ENCODE results near the gene MRPS18A.

MRPS18A gene

GRCh38 chr6:43648248-43648647, 39.3 kb downstream of the MRPS18A start:
- no peak overlapping the region for H3K4me3 ChIP-seq
- no peak overlapping the region for H3K27ac ChIP-seq
- H3K36me3 ChIP-seq (ENCODE audit: insufficient read depth, low read length), result no peaks in the 10 kb centered on the region
- TF ChIP-seq POLR2AphosphoS5 (IDR thresholded peaks at IDR 0.05; ENCODE audit: borderline replicate concordance, low read depth, low read length), result no peak
- no peak for TF ChIP-seq EZH2 (IDR thresholded peaks at IDR 0.05)
- no peak for TF ChIP-seq FOXP2 (optimal IDR thresholded peaks at IDR 0.05; ENCODE audit: control extremely low read depth, extremely low read length, insufficient read depth)
- H3K9me3 ChIP-seq (ENCODE audit: low read depth, low read length), result no peaks in the 10 kb centered on the region
- DNase-seq (ENCODE audit: low read depth, low spot score), result no peak
- no peak overlapping the region for H3K9ac ChIP-seq (ENCODE audit: insufficient read length)

GRCh38 chr6:43647613-43648012, 40.0 kb downstream of the MRPS18A start:
- no peak overlapping the region for H3K4me3 ChIP-seq
- H3K27ac ChIP-seq, result no peak overlapping the region
- 0 out of 2 replicates have a peak, but pooled peaks cover under 1% of the 10 kb centered on the region for H3K36me3 ChIP-seq (ENCODE audit: insufficient read depth, low read length)
- DNase-seq (ENCODE audit: low read depth, low spot score), result no peak
- TF ChIP-seq FOXP2 (optimal IDR thresholded peaks at IDR 0.05; ENCODE audit: control extremely low read depth, extremely low read length, insufficient read depth) (no peak), EZH2 (IDR thresholded peaks at IDR 0.05) (no peak), POLR2AphosphoS5 (IDR thresholded peaks at IDR 0.05; ENCODE audit: borderline replicate concordance, low read depth, low read length) (no peak)
- H3K9me3 ChIP-seq (ENCODE audit: low read depth, low read length), result no peaks in the 10 kb centered on the region
- no peak overlapping the region for H3K9ac ChIP-seq (ENCODE audit: insufficient read length)

GRCh38 chr6:43645613-43645964, 42.0 kb downstream of the MRPS18A start:
- Histone ChIP-seq H3K4me3 (no peak overlapping the region), H3K9me3 (ENCODE audit: low read depth, low read length) (no peaks in the 10 kb centered on the region), H3K9ac (ENCODE audit: insufficient read length) (no peak overlapping the region), H3K36me3 (ENCODE audit: insufficient read depth, low read length) (peaks cover 17% of the 10 kb centered on the region), H3K27ac (no peak overlapping the region)
- no peak for DNase-seq (ENCODE audit: low read depth, low spot score)
- TF ChIP-seq FOXP2 (optimal IDR thresholded peaks at IDR 0.05; ENCODE audit: control extremely low read depth, extremely low read length, insufficient read depth) (no peak), EZH2 (IDR thresholded peaks at IDR 0.05) (no peak), POLR2AphosphoS5 (IDR thresholded peaks at IDR 0.05; ENCODE audit: borderline replicate concordance, low read depth, low read length) (no peak)

- Histone ChIP-seq H3K9ac (ENCODE audit: insufficient read length) (no peak within 1 kb of the TSS), H3K36me3 (ENCODE audit: insufficient read depth, low read length) (peaks cover 22% of the 10 kb centered on the region), H3K9me3 (ENCODE audit: low read depth, low read length) (no peaks in the 10 kb centered on the region), H3K27ac (0 out of 2 replicates have a peak within 1 kb of the TSS, but pooled peaks have one; percentile 11), H3K4me3 (no peak within 1 kb of the TSS)
- TF ChIP-seq EZH2 (IDR thresholded peaks at IDR 0.05) (no peak), POLR2AphosphoS5 (IDR thresholded peaks at IDR 0.05; ENCODE audit: borderline replicate concordance, low read depth, low read length) (no peak), FOXP2 (optimal IDR thresholded peaks at IDR 0.05; ENCODE audit: control extremely low read depth, extremely low read length, insufficient read depth) (no peak)
- DNase-seq (ENCODE audit: low read depth, low spot score), result no peak
Measured at GRCh38 chr6:43644940-43645612, 42.5 kb downstream of the MRPS18A start, which contains the start of gene RSPH9. Gene RSPH9, plus strand, starts transcription at chr6:43645036. Its CDS starts 63 bp downstream, at chr6:43645099.

GRCh38 chr6:43639984-43640800, 47.4 kb downstream of the MRPS18A start:
- H3K4me3 ChIP-seq, result no peak overlapping the region
- no peak for TF ChIP-seq FOXP2 (optimal IDR thresholded peaks at IDR 0.05; ENCODE audit: control extremely low read depth, extremely low read length, insufficient read depth)
- TF ChIP-seq POLR2AphosphoS5 (IDR thresholded peaks at IDR 0.05; ENCODE audit: borderline replicate concordance, low read depth, low read length), result no peak
- no peak for TF ChIP-seq EZH2 (IDR thresholded peaks at IDR 0.05)
- H3K9me3 ChIP-seq (ENCODE audit: low read depth, low read length), result no peaks in the 10 kb centered on the region
- H3K9ac ChIP-seq (ENCODE audit: insufficient read length), result peak overlapping the region; percentile 42
- no peak for DNase-seq (ENCODE audit: low read depth, low spot score)
- no peak overlapping the region; the same call in 1 of the 2 replicates for H3K27ac ChIP-seq
- peaks cover 51% of the 10 kb centered on the region for H3K36me3 ChIP-seq (ENCODE audit: insufficient read depth, low read length)

GRCh38 chr6:43636308-43636659, 51.3 kb downstream of the MRPS18A start:
- Histone ChIP-seq H3K4me3 (peak overlapping the region; percentile 88), H3K9ac (ENCODE audit: insufficient read length) (peak overlapping the region; percentile 92), H3K9me3 (ENCODE audit: low read depth, low read length) (no peaks in the 10 kb centered on the region), H3K36me3 (ENCODE audit: insufficient read depth, low read length) (peaks cover 40% of the 10 kb centered on the region), H3K27ac (peak overlapping the region; percentile 67; the same call in 1 of the 2 replicates)
- no peak for TF ChIP-seq EZH2 (IDR thresholded peaks at IDR 0.05)
- TF ChIP-seq POLR2AphosphoS5 (IDR thresholded peaks at IDR 0.05; ENCODE audit: borderline replicate concordance, low read depth, low read length), result no peak
- no peak for TF ChIP-seq FOXP2 (optimal IDR thresholded peaks at IDR 0.05; ENCODE audit: control extremely low read depth, extremely low read length, insufficient read depth)
- no peak for DNase-seq (ENCODE audit: low read depth, low spot score)

- peaks cover 35% of the 10 kb centered on the region for H3K36me3 ChIP-seq (ENCODE audit: insufficient read depth, low read length)
- DNase-seq (ENCODE audit: low read depth, low spot score), result no peak
- peak within 1 kb of the TSS; percentile 81 for H3K27ac ChIP-seq
- H3K9ac ChIP-seq (ENCODE audit: insufficient read length), result peak within 1 kb of the TSS; percentile 92
- H3K9me3 ChIP-seq (ENCODE audit: low read depth, low read length), result no peaks in the 10 kb centered on the region
- TF ChIP-seq EZH2 (IDR thresholded peaks at IDR 0.05), result no peak
- peak; percentile 48 for TF ChIP-seq FOXP2 (optimal IDR thresholded peaks at IDR 0.05; ENCODE audit: control extremely low read depth, extremely low read length, insufficient read depth)
- TF ChIP-seq POLR2AphosphoS5 (IDR thresholded peaks at IDR 0.05; ENCODE audit: borderline replicate concordance, low read depth, low read length), result peak; percentile 99
- H3K4me3 ChIP-seq, result peak within 1 kb of the TSS; percentile 88
Measured at GRCh38 chr6:43635387-43636307, 51.9 kb downstream of the MRPS18A start, which contains the start of gene MAD2L1BP. Gene MAD2L1BP, plus strand, starts transcription at chr6:43635840. Its CDS starts 36 bp downstream, at chr6:43635876.

Measured in SK-N-MC (cell line).